ENCODE results near the gene TMEM30A.

TMEM30A gene

GRCh38 chr6:75262716-75263400, 21.7 kb downstream of the TMEM30A start:
- H3K36me3 ChIP-seq (replicated peaks; ENCODE audit: insufficient read depth, low read length) = no peaks in the 10 kb centered on the region; the same call in 1 of the 2 replicates
- no peaks in the 10 kb centered on the region for H3F3A ChIP-seq (ENCODE audit: insufficient read depth, low read length)
- no peak overlapping the region for H3K4me3 ChIP-seq (ENCODE audit: low read length)
- H3K79me2 ChIP-seq (ENCODE audit: low read length) = peaks cover 67% of the 10 kb centered on the region
- DNase-seq = no peak
- H3K27me3 ChIP-seq (replicated peaks; ENCODE audit: insufficient read depth, low read length) = no peaks in the 10 kb centered on the region
- H3K27ac ChIP-seq (ENCODE audit: low read length) = no peak overlapping the region
- H3K4me2 ChIP-seq (ENCODE audit: low read depth, low read length) = no peak overlapping the region; the same call in 1 of the 2 replicates
- TF ChIP-seq EZH2phosphoT487 (IDR thresholded peaks at IDR 0.05; ENCODE audit: low read length) = no peak
- no peak for TF ChIP-seq EZH2 (optimal IDR thresholded peaks at IDR 0.05; ENCODE audit: low read depth, low read length)
- no peak for TF ChIP-seq CTCF (IDR thresholded peaks at IDR 0.05; ENCODE audit: low read length)
- H3K9ac ChIP-seq (ENCODE audit: low read length) = no peak overlapping the region
- no peaks in the 10 kb centered on the region for H3K9me2 ChIP-seq (replicated peaks; ENCODE audit: insufficient read depth, low read length)
- peaks cover 13% of the 10 kb centered on the region for H3K4me1 ChIP-seq (ENCODE audit: low read length)
- H4K20me1 ChIP-seq (ENCODE audit: insufficient read depth, low read length) = 0 out of 2 replicates have a peak, but pooled peaks cover 4% of the 10 kb centered on the region
- H3K9me3 ChIP-seq (replicated peaks; ENCODE audit: insufficient read depth, low read length) = no peaks in the 10 kb centered on the region
- H2AFZ ChIP-seq (ENCODE audit: low read length) = no peak overlapping the region

- H3K9me2 ChIP-seq (replicated peaks; ENCODE audit: insufficient read depth, low read length) = no peaks in the 10 kb centered on the region
- no peak overlapping the region for H3K4me3 ChIP-seq (ENCODE audit: low read length)
- H3K27me3 ChIP-seq (replicated peaks; ENCODE audit: insufficient read depth, low read length) = no peaks in the 10 kb centered on the region
- no peak overlapping the region for H2AFZ ChIP-seq (ENCODE audit: low read length)
- no peaks in the 10 kb centered on the region for H3F3A ChIP-seq (ENCODE audit: insufficient read depth, low read length)
- H3K9me3 ChIP-seq (replicated peaks; ENCODE audit: insufficient read depth, low read length) = no peaks in the 10 kb centered on the region
- peaks cover 13% of the 10 kb centered on the region for H3K4me1 ChIP-seq (ENCODE audit: low read length)
- no peaks in the 10 kb centered on the region; the same call in 1 of the 2 replicates for H3K36me3 ChIP-seq (replicated peaks; ENCODE audit: insufficient read depth, low read length)
- no peak overlapping the region for H3K27ac ChIP-seq (ENCODE audit: low read length)
- peaks cover 51% of the 10 kb centered on the region for H3K79me2 ChIP-seq (ENCODE audit: low read length)
- H3K9ac ChIP-seq (ENCODE audit: low read length) = no peak overlapping the region
- no peak overlapping the region for H3K4me2 ChIP-seq (ENCODE audit: low read depth, low read length)
- TF ChIP-seq EZH2phosphoT487 (IDR thresholded peaks at IDR 0.05; ENCODE audit: low read length) = no peak
- no peak for TF ChIP-seq CTCF (IDR thresholded peaks at IDR 0.05; ENCODE audit: low read length)
- DNase-seq = no peak
- 0 out of 2 replicates have a peak, but pooled peaks cover under 1% of the 10 kb centered on the region for H4K20me1 ChIP-seq (ENCODE audit: insufficient read depth, low read length)
Measured at GRCh38 chr6:75261299-75261698, 23.3 kb downstream of the TMEM30A start.

- Histone ChIP-seq H2AFZ (ENCODE audit: low read length) (no peak overlapping the region), H3K9me3 (replicated peaks; ENCODE audit: insufficient read depth, low read length) (no peaks in the 10 kb centered on the region), H3K4me3 (ENCODE audit: low read length) (no peak overlapping the region), H3K4me1 (ENCODE audit: low read length) (no peaks in the 10 kb centered on the region), H3K36me3 (replicated peaks; ENCODE audit: insufficient read depth, low read length) (no peaks in the 10 kb centered on the region; the same call in 1 of the 2 replicates), H3K27ac (ENCODE audit: low read length) (no peak overlapping the region), H3K4me2 (ENCODE audit: low read depth, low read length) (no peak overlapping the region), H3K79me2 (ENCODE audit: low read length) (peaks cover 17% of the 10 kb centered on the region; the same call in 1 of the 2 replicates), H3K27me3 (replicated peaks; ENCODE audit: insufficient read depth, low read length) (no peaks in the 10 kb centered on the region), H4K20me1 (ENCODE audit: insufficient read depth, low read length) (no peaks in the 10 kb centered on the region), H3K9ac (ENCODE audit: low read length) (no peak overlapping the region), H3F3A (ENCODE audit: insufficient read depth, low read length) (no peaks in the 10 kb centered on the region), H3K9me2 (replicated peaks; ENCODE audit: insufficient read depth, low read length) (no peaks in the 10 kb centered on the region)
- TF ChIP-seq EZH2phosphoT487 (IDR thresholded peaks at IDR 0.05; ENCODE audit: low read length) (no peak), EZH2 (optimal IDR thresholded peaks at IDR 0.05; ENCODE audit: low read depth, low read length) (no peak), CTCF (IDR thresholded peaks at IDR 0.05; ENCODE audit: low read length) (no peak)
- DNase-seq = no peak
Measured at GRCh38 chr6:75257343-75258087, 27.1 kb downstream of the TMEM30A start.

Data from MM.1S (cell line).